GM12801 (cell line): ENCODE results near the gene FANCI.

Source experiments
- TF ChIP-seq, protein P1 (sequence below): IDR thresholded peaks from one replicate; pipeline ENCODE4 v1.5.1; 2011; ENCODE audit warnings: control low read depth; ENCODE audit not compliant: insufficient read length; ENCODE audit errors: extremely low read depth

Gene FANCI

DNA sequence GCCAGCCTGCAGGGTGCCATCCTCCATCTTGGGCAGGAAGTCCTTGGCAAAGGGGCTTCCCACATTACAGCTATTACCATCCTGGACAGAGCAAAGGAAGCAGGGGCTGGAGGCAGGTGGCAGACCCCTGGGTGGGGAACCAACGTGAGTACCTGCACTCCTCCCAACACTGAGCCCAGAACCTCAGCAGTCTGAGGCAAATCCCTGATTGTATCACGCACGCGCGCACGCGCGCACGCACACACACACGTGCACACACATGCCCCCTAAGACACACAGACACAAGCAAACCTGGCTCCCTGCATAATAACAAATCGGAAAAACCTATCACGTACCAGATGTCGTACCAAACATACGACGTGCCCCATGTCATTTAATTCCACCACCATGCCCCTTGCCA is 79.0 kb downstream of the FANCI start:
- TF ChIP-seq, protein P1, sequence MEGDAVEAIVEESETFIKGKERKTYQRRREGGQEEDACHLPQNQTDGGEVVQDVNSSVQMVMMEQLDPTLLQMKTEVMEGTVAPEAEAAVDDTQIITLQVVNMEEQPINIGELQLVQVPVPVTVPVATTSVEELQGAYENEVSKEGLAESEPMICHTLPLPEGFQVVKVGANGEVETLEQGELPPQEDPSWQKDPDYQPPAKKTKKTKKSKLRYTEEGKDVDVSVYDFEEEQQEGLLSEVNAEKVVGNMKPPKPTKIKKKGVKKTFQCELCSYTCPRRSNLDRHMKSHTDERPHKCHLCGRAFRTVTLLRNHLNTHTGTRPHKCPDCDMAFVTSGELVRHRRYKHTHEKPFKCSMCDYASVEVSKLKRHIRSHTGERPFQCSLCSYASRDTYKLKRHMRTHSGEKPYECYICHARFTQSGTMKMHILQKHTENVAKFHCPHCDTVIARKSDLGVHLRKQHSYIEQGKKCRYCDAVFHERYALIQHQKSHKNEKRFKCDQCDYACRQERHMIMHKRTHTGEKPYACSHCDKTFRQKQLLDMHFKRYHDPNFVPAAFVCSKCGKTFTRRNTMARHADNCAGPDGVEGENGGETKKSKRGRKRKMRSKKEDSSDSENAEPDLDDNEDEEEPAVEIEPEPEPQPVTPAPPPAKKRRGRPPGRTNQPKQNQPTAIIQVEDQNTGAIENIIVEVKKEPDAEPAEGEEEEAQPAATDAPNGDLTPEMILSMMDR, result no peak

DNA sequence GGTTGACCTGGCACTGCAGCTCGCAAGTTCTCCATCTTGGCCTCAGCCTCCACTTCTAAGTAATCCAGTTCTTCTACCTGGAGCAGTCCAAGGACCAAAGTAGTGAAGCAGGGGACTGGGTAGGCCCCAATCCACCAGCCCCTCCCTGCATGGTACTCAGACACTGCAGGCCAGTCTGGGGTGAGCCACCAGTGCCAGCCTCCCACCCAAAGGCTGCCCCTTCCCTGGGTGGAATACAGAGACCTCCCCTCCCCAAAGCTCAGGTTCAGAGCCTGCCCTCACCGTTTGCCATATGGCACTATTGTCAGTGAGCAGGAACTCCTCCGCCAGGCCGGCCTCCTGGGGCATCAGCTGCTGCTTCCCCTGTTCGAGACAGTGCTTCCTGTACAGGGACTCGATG is 80.0 kb downstream of the FANCI start:
- TF ChIP-seq, protein P1, result no peak

DNA sequence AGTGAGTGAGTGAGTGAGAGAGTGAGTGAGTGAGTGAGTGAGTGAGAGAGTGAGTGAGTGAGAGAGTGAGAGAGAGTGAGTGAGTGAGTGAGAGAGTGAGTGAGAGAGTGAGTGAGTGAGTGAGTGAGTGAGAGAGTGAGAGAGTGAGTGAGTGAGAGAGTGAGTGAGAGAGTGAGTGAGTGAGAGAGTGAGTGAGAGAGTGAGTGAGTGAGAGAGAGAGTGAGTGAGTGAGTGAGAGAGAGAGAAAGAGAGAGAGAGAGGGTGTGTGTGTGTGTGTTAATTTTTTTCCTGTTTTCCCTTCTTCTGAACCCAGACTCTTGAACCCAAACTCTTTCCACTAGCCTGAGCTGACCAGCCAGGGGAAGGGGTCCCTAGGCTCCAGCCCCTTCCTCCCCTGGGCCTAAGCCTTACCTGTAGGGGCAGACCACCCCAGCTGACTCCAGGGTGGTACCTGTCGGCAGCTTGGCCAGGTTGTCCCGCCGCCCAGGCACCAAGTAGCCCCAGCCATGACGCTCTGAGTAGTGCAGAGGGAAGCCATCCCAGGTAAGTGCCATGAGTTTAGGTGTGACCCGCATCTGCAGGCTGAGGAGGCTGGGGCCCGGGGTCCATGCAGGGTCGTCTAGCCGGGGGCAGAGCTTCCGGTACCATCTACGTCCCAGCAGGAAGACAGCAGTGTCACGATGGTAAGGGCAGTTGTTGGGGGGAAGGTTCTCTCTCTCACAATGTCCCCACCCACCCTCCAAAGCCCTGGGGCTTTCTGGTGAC is 81.4 kb downstream of the FANCI start:
- TF ChIP-seq, protein P1, result no peak

DNA sequence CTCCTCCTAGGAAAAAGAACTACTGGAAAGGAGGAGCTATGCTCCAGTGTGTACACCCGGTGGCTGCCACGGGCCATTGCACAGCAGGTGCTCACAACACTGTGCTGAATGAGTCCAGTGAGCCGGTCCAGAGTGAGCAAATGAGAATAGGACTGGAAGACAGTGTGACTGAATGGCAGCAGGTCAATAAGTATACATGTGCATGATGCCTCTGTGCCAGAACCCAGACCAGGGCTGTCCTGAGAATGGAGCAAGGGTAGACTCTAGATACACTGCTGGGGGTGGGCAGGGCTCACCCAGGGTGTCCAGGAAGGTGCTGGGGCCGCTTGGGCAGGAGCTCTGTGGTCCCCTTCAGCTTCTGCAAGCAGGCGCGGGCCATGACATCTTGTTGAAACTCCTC is 82.5 kb downstream of the FANCI start:
- TF ChIP-seq, protein P1, result no peak

DNA sequence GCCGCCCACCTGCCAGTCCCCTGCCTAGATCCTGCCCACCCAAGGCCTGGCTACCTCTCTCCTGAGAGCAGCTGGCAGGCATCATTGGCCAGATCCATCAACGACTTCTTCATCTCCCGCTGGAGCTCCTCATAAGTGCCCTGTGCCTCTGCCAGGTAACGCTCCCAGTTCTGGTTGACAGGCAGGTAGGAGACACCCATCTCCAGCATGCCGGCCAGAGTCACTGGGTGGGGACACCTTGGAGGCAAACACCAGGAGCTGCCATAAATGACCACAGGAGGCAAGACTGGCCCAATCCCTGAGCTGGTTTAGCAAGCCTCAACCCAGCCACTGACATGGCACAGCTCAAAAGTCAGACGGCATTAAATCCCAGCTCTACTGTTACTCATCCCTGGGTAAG is 83.3 kb downstream of the FANCI start:
- TF ChIP-seq, protein P1, result no peak

DNA sequence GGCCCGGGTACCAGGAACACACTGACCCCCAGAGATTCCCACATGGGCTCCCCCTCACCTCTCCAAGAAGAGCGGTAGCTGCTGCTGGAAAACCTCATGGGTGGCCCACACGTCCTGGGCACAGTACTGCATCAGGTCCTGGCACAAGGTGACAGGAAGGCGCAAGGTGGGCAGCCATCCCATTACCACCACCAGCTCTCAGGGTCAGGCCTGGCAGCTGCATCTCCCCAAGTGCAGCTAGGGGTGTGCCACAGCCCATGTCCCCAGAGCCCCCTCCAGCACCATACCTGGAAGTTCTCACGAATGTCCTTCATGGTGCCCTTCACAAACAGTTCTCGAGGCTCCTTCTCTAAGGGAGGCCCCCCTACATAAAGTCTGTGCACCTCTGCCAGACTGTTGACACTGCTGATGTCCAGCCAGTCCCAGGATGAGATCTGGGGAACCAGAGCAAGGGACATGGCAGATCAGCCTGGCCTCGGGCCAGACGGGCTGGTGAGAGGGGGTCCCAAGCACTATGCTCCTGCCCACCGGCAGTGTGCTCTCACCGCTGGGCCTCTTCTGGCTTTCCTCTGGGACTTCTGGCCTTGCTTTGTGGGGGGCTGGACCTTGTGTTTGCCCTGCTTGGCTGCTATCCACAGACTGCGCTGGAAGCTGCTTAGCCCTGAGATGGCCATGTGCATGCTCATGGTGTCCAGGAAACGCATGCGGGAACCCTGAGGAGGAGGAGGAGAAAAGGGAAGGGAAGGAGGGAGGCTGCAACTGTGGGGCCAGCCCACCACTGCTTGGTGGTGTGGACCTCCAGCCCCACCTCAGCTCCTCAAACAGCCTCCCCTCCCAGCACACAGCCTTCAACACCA is 84.8 kb downstream of the FANCI start:
- TF ChIP-seq, protein P1, result no peak

DNA sequence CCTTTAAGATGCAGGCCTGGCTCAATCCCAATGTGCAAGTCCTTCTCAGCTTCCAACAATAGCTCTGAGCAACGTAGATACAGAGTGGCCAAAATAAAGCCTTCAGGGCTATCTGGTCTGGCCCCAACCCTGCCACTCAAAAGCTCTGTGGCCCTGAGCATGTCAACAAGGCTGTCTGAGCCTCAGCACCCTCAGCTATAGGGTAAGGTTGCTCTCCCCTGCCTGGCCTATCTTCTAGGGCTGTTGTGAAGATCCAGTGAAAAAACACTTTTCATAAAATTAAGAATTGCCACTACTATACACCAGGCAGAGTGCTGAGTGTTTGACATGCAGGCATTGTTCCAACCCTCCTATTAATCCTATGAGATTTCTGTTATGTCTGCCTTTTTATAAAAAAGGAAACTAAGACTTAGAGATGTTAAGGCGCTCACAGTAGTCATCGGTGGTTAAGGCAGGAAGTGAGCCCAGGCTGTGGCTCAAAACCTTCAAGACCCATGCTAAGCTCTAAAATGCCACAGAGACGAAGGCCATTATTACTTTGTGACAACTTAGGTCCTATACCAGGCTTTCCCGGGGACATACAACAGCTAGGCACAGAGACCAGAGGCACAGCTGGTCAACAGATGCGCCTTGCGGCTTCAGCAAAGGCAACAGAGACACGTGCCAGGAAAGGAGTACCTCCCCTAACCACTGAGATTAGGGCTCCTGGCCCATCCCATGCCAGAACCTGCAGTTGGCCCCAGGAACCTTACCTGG is 85.7 kb downstream of the FANCI start:
- TF ChIP-seq, protein P1, result no peak
